Measurements from ENCODE around the gene CYP26B1.

GRCh38 chr2:72144274-72144631 lies 3.4 kb downstream of the CYP26B1 start:
- TF ChIP-seq EZH2phosphoT487 (IDR thresholded peaks at IDR 0.05; ENCODE audit: low read depth, severe bottlenecking, unreplicated experiment) (no peak), EZH2 (IDR thresholded peaks at IDR 0.05; ENCODE audit: borderline replicate concordance) (no peak)
- TF ChIP-seq, protein P1, sequence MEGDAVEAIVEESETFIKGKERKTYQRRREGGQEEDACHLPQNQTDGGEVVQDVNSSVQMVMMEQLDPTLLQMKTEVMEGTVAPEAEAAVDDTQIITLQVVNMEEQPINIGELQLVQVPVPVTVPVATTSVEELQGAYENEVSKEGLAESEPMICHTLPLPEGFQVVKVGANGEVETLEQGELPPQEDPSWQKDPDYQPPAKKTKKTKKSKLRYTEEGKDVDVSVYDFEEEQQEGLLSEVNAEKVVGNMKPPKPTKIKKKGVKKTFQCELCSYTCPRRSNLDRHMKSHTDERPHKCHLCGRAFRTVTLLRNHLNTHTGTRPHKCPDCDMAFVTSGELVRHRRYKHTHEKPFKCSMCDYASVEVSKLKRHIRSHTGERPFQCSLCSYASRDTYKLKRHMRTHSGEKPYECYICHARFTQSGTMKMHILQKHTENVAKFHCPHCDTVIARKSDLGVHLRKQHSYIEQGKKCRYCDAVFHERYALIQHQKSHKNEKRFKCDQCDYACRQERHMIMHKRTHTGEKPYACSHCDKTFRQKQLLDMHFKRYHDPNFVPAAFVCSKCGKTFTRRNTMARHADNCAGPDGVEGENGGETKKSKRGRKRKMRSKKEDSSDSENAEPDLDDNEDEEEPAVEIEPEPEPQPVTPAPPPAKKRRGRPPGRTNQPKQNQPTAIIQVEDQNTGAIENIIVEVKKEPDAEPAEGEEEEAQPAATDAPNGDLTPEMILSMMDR (IDR thresholded peaks at IDR 0.05; ENCODE audit: poor library complexity) = no peak
